NCI-H526 treated with DMSO at 0.1 percent for 48 hours (cell line): ENCODE measurements around the gene TNFSF12.

Source experiments
- DNase-seq: peaks from one replicate; lab custom pipeline; 2025; lab: John Stamatoyannopoulos, UW

The TNFSF12 gene

GRCh38 chr17:7548585-7549400 lies at the start of gene TNFSF12:
Gene TNFSF12, plus strand, starts transcription at chr17:7549058. Its CDS starts 96 bp downstream, at chr17:7549154.
- no peak for DNase-seq

- DNase-seq: no peak
These were observed 49.7 kb upstream of the TNFSF12 start for GRCh38 chr17:7499161-7499560.

GRCh38 chr17:7501729-7502128 lies 47.1 kb upstream of the TNFSF12 start:
- no peak for DNase-seq

GRCh38 chr17:7502171-7502847 lies 46.5 kb upstream of the TNFSF12 start:
- DNase-seq: no peak

- DNase-seq: no peak
These were observed 45.9 kb upstream of the TNFSF12 start for GRCh38 chr17:7502987-7503386.

- DNase-seq: no peak
These were observed 45.3 kb upstream of the TNFSF12 start for GRCh38 chr17:7503521-7503920.

GRCh38 chr17:7508145-7508544 lies 40.7 kb upstream of the TNFSF12 start:
- DNase-seq: no peak

GRCh38 chr17:7508846-7509245 lies 40.0 kb upstream of the TNFSF12 start:
- no peak for DNase-seq

GRCh38 chr17:7509937-7510336 lies 38.9 kb upstream of the TNFSF12 start:
- DNase-seq: no peak

- no peak for DNase-seq
These were observed 37.8 kb upstream of the TNFSF12 start for GRCh38 chr17:7511108-7511507.

GRCh38 chr17:7512105-7512504 lies 36.8 kb upstream of the TNFSF12 start:
- DNase-seq: no peak

GRCh38 chr17:7512824-7513540 lies 35.9 kb upstream of the TNFSF12 start:
- no peak for DNase-seq

- DNase-seq: no peak
These were observed 34.9 kb upstream of the TNFSF12 start for GRCh38 chr17:7513850-7514419.

- no peak for DNase-seq
These were observed 32.8 kb upstream of the TNFSF12 start for GRCh38 chr17:7515911-7516610.

- no peak for DNase-seq
These were observed 25.8 kb upstream of the TNFSF12 start for GRCh38 chr17:7523033-7523432.

GRCh38 chr17:7528842-7529241 lies 20.0 kb upstream of the TNFSF12 start:
- no peak for DNase-seq

GRCh38 chr17:7530023-7530900 lies 18.6 kb upstream of the TNFSF12 start:
- DNase-seq: no peak

- no peak for DNase-seq
These were observed 10.8 kb upstream of the TNFSF12 start for GRCh38 chr17:7538050-7538449.

GRCh38 chr17:7538891-7539545 lies 9.8 kb upstream of the TNFSF12 start:
- DNase-seq: no peak

GRCh38 chr17:7541074-7541621 lies 7.7 kb upstream of the TNFSF12 start:
- DNase-seq: no peak
